Measurements from ENCODE around the gene PLA2G2D.

The PLA2G2D gene

GRCh38 chr1:20083178-20083944 is 36.0 kb downstream of the PLA2G2D start:
- no peak for DNase-seq

- DNase-seq = no peak
Observed at GRCh38 chr1:20082772-20083171, 36.6 kb downstream of the PLA2G2D start.

- no peak for DNase-seq
Observed at GRCh38 chr1:20081353-20081810, 38.0 kb downstream of the PLA2G2D start.

- DNase-seq = peak; percentile 46 to 50
Observed at GRCh38 chr1:20080441-20081352, 38.6 kb downstream of the PLA2G2D start.

GRCh38 chr1:20079661-20080305 is 39.6 kb downstream of the PLA2G2D start:
- DNase-seq = no peak

GRCh38 chr1:20078711-20079110 is 40.6 kb downstream of the PLA2G2D start:
- no peak for DNase-seq

GRCh38 chr1:20078171-20078651 is 41.1 kb downstream of the PLA2G2D start:
- no peak for DNase-seq

- no peak for DNase-seq
Observed at GRCh38 chr1:20076710-20077461, 42.5 kb downstream of the PLA2G2D start.

- DNase-seq = no peak
Observed at GRCh38 chr1:20076223-20076622, 43.1 kb downstream of the PLA2G2D start.

- no peak for DNase-seq
Observed at GRCh38 chr1:20075345-20075744, 44.0 kb downstream of the PLA2G2D start.

GRCh38 chr1:20074725-20075171 is 44.6 kb downstream of the PLA2G2D start:
- DNase-seq = no peak

- no peak for DNase-seq
Observed at GRCh38 chr1:20074055-20074724, 45.1 kb downstream of the PLA2G2D start.

GRCh38 chr1:20073256-20073655 is 46.1 kb downstream of the PLA2G2D start:
- DNase-seq = no peak

GRCh38 chr1:20072771-20073170 is 46.6 kb downstream of the PLA2G2D start:
- DNase-seq = no peak

- DNase-seq = no peak
Observed at GRCh38 chr1:20071416-20071815, 47.9 kb downstream of the PLA2G2D start.

- no peak for DNase-seq
Observed at GRCh38 chr1:20070357-20070756, 49.0 kb downstream of the PLA2G2D start.

- no peak for DNase-seq
Observed at GRCh38 chr1:20069874-20070273, 49.5 kb downstream of the PLA2G2D start, which contains the start of gene PLA2G5. Gene PLA2G5, plus strand, starts transcription at chr1:20070194. Its CDS starts 14,637 bp downstream, at chr1:20084831.

- no peak for DNase-seq
Observed at GRCh38 chr1:20068722-20069121, 50.6 kb downstream of the PLA2G2D start.

- DNase-seq = no peak
Observed at GRCh38 chr1:20063861-20064292, 55.5 kb downstream of the PLA2G2D start.
